ENCODE data around the gene MOB3A. TPM values are rescaled to one million over a fixed set of nuclear protein-coding genes. Genes with fewer than 3 reads are reported as not detected.

The MOB3A gene
- total and polyA plus RNA-seq, 2 of the 13 experiments (the other 11 are each of a cell fraction or from before 2014, with no cell fraction given): 3.5 to 17.8 TPM

DNA sequence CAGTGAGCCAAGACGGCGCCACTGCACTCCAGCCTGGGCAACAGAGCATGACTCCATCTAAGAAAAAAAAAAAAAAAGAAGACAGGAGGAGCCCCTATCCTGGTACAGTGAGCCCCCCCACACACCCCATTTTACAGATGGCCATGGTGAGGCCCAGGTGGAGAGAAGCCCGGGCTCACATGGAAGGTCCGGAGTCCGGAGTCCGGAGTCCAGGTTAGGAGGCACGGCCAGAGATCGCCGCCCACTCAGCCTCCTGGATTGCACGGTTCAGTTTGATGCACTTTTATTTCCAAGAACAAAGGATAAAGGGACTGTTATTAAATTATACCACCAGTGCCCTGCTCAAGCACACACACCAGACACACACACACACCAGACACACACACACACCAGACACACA lies 69.4 kb downstream of the MOB3A start:
- ChIA-PET POLR2A (interaction anchor here (0.9 kb wide), 1 partner anchor 34 kb away, joined by 3 read pairs; no protein-coding TSS in a partner anchor), CTCF (ENCODE audit: low intra/inter-chr PET ratio, low total read pairs) (no interaction called here)
- Histone ChIP-seq H3K4me2 (ENCODE audit: low read depth, low read length) (no peak overlapping the region), H3K9ac (ENCODE audit: insufficient read depth, low read depth, low read length) (no peak overlapping the region), H3K36me3 (replicated peaks in 1 of 2; ENCODE audit: control insufficient read depth in 1 of 2, insufficient read depth in 2 of 2, low read length in 2 of 2) (no peaks in the 10 kb centered on the region), H3K4me1 (ENCODE audit: insufficient read depth, low read length) (peaks cover 17% of the 10 kb centered on the region), H3K79me2 (ENCODE audit: insufficient read depth, low read length) (no peaks in the 10 kb centered on the region), H4K20me1 (ENCODE audit: insufficient read depth, low read length) (no peaks in the 10 kb centered on the region), H3K4me3 (replicated peaks in 1 of 3; ENCODE audit: insufficient read depth in 1 of 3, low read depth in 2 of 3, low read length in 3 of 3) (no peak overlapping the region), H2AFZ (ENCODE audit: low read length) (no peak overlapping the region), H3K27me3 (ENCODE audit: control insufficient read depth in 1 of 2, insufficient read depth in 2 of 2, low read length in 2 of 2) (no peaks in the 10 kb centered on the region; a peak in 1 of 5 replicates), H3K9me3 (ENCODE audit: low read length) (peaks cover 4% of the 10 kb centered on the region), H3K27ac (ENCODE audit: extremely low read length, insufficient read depth, low read length) (no peak overlapping the region)
- no peak for FAIRE-seq
- WGBS (ENCODE audit: low lambda C conversion rate): 28% methylated on average over 5 of the region's 10 CpGs
- BruUV-seq (replicated peaks): no TSS peak
- no peak for DNase-seq (ENCODE audit: low spot score)
- peak; percentile 28; the same call in 1 of the 3 replicates for ATAC-seq
- in situ Hi-C loops (cut with HindIII; ENCODE audit: extremely low pct_ligation_motif_present, low pct_unique_long_range_greater_than_20kb): no loop called here
- intact Hi-C loops (cut with micrococcal nuclease; ENCODE audit: unreplicated experiment): no loop called here
- TF ChIP-seq HNF4G (IDR thresholded peaks at IDR 0.05; ENCODE audit: borderline replicate concordance, low read depth, low read length): peak; percentile 83
- TF ChIP-seq HNF4G (CRISPR knock-in tag; IDR thresholded peaks at IDR 0.05; ENCODE audit: borderline replicate concordance, low read depth): 0 out of 2 replicates have a peak, but pooled peaks have one; percentile 31
- TF ChIP-seq ZNF567 (CRISPR knock-in tag; IDR thresholded peaks at IDR 0.05; ENCODE audit: borderline replicate concordance): no peak
- peak; percentile 92 for TF ChIP-seq ZMYM2 (CRISPR knock-in tag; IDR thresholded peaks at IDR 0.05)
- TF ChIP-seq, protein P1, sequence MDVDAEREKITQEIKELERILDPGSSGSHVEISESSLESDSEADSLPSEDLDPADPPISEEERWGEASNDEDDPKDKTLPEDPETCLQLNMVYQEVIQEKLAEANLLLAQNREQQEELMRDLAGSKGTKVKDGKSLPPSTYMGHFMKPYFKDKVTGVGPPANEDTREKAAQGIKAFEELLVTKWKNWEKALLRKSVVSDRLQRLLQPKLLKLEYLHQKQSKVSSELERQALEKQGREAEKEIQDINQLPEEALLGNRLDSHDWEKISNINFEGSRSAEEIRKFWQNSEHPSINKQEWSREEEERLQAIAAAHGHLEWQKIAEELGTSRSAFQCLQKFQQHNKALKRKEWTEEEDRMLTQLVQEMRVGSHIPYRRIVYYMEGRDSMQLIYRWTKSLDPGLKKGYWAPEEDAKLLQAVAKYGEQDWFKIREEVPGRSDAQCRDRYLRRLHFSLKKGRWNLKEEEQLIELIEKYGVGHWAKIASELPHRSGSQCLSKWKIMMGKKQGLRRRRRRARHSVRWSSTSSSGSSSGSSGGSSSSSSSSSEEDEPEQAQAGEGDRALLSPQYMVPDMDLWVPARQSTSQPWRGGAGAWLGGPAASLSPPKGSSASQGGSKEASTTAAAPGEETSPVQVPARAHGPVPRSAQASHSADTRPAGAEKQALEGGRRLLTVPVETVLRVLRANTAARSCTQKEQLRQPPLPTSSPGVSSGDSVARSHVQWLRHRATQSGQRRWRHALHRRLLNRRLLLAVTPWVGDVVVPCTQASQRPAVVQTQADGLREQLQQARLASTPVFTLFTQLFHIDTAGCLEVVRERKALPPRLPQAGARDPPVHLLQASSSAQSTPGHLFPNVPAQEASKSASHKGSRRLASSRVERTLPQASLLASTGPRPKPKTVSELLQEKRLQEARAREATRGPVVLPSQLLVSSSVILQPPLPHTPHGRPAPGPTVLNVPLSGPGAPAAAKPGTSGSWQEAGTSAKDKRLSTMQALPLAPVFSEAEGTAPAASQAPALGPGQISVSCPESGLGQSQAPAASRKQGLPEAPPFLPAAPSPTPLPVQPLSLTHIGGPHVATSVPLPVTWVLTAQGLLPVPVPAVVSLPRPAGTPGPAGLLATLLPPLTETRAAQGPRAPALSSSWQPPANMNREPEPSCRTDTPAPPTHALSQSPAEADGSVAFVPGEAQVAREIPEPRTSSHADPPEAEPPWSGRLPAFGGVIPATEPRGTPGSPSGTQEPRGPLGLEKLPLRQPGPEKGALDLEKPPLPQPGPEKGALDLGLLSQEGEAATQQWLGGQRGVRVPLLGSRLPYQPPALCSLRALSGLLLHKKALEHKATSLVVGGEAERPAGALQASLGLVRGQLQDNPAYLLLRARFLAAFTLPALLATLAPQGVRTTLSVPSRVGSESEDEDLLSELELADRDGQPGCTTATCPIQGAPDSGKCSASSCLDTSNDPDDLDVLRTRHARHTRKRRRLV (CRISPR knock-in tag; IDR thresholded peaks at IDR 0.05): no peak
- TF ChIP-seq ZSCAN22 (CRISPR knock-in tag; IDR thresholded peaks at IDR 0.05): no peak
- no peak for TF ChIP-seq ZNF816 (CRISPR knock-in tag; IDR thresholded peaks at IDR 0.05; ENCODE audit: borderline replicate concordance)
- TF ChIP-seq, protein P2, sequence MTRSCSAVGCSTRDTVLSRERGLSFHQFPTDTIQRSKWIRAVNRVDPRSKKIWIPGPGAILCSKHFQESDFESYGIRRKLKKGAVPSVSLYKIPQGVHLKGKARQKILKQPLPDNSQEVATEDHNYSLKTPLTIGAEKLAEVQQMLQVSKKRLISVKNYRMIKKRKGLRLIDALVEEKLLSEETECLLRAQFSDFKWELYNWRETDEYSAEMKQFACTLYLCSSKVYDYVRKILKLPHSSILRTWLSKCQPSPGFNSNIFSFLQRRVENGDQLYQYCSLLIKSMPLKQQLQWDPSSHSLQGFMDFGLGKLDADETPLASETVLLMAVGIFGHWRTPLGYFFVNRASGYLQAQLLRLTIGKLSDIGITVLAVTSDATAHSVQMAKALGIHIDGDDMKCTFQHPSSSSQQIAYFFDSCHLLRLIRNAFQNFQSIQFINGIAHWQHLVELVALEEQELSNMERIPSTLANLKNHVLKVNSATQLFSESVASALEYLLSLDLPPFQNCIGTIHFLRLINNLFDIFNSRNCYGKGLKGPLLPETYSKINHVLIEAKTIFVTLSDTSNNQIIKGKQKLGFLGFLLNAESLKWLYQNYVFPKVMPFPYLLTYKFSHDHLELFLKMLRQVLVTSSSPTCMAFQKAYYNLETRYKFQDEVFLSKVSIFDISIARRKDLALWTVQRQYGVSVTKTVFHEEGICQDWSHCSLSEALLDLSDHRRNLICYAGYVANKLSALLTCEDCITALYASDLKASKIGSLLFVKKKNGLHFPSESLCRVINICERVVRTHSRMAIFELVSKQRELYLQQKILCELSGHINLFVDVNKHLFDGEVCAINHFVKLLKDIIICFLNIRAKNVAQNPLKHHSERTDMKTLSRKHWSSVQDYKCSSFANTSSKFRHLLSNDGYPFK (CRISPR knock-in tag; IDR thresholded peaks at IDR 0.05; ENCODE audit: borderline replicate concordance): no peak
- TF ChIP-seq RBAK (CRISPR knock-in tag; IDR thresholded peaks at IDR 0.05): no peak
- TF ChIP-seq ZNF558 (CRISPR knock-in tag; IDR thresholded peaks at IDR 0.05; ENCODE audit: borderline replicate concordance): no peak
- peak; percentile 77 for TF ChIP-seq ZMYM3 (CRISPR knock-in tag; IDR thresholded peaks at IDR 0.05)
- no peak for TF ChIP-seq ZNF329 (CRISPR knock-in tag; IDR thresholded peaks at IDR 0.05; ENCODE audit: low read depth)
- TF ChIP-seq CC2D1A (CRISPR knock-in tag; IDR thresholded peaks at IDR 0.05): no peak
- TF ChIP-seq, protein P3, sequence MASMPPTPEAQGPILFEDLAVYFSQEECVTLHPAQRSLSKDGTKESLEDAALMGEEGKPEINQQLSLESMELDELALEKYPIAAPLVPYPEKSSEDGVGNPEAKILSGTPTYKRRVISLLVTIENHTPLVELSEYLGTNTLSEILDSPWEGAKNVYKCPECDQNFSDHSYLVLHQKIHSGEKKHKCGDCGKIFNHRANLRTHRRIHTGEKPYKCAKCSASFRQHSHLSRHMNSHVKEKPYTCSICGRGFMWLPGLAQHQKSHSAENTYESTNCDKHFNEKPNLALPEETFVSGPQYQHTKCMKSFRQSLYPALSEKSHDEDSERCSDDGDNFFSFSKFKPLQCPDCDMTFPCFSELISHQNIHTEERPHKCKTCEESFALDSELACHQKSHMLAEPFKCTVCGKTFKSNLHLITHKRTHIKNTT (CRISPR knock-in tag; IDR thresholded peaks at IDR 0.05): no peak
- TF ChIP-seq, protein P4, sequence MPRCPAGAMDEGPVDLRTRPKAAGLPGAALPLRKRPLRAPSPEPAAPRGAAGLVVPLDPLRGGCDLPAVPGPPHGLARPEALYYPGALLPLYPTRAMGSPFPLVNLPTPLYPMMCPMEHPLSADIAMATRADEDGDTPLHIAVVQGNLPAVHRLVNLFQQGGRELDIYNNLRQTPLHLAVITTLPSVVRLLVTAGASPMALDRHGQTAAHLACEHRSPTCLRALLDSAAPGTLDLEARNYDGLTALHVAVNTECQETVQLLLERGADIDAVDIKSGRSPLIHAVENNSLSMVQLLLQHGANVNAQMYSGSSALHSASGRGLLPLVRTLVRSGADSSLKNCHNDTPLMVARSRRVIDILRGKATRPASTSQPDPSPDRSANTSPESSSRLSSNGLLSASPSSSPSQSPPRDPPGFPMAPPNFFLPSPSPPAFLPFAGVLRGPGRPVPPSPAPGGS (CRISPR knock-in tag; IDR thresholded peaks at IDR 0.05): no peak

All from HepG2 (cell line).